Kasumi-1 (cell line): ENCODE results near the gene MCF2L2.

Source experiments
- DNase-seq, 2 experiments: peaks; one replicate each; lab custom pipeline; 2025; lab: John Stamatoyannopoulos, UW

The MCF2L2 gene

GRCh38 chr3:183369627-183370026 lies 58.8 kb downstream of the MCF2L2 start:
- DNase-seq, result no peak

GRCh38 chr3:183369117-183369516 lies 59.3 kb downstream of the MCF2L2 start:
- peak; percentile 87 for DNase-seq

GRCh38 chr3:183360971-183361624 lies 67.3 kb downstream of the MCF2L2 start:
- no peak for DNase-seq

GRCh38 chr3:183359036-183359435 lies 69.4 kb downstream of the MCF2L2 start:
- no peak for DNase-seq

- DNase-seq, result peak; percentile 21 to 54
Observed at GRCh38 chr3:183357564-183358079, 70.8 kb downstream of the MCF2L2 start.

- no peak for DNase-seq
Observed at GRCh38 chr3:183356920-183357319, 71.5 kb downstream of the MCF2L2 start.

GRCh38 chr3:183354874-183355273 lies 73.5 kb downstream of the MCF2L2 start:
- no peak for DNase-seq

GRCh38 chr3:183354325-183354831 lies 74.0 kb downstream of the MCF2L2 start:
- DNase-seq, result no peak

GRCh38 chr3:183353421-183353820 lies 75.0 kb downstream of the MCF2L2 start:
- no peak for DNase-seq

GRCh38 chr3:183350164-183350563 lies 78.3 kb downstream of the MCF2L2 start:
- DNase-seq, result no peak

- no peak for DNase-seq
Observed at GRCh38 chr3:183349421-183350157, 78.8 kb downstream of the MCF2L2 start.

GRCh38 chr3:183342824-183343223 lies 85.6 kb downstream of the MCF2L2 start:
- no peak for DNase-seq

- DNase-seq, result no peak
Observed at GRCh38 chr3:183341545-183342288, 86.7 kb downstream of the MCF2L2 start.

- no peak for DNase-seq
Observed at GRCh38 chr3:183340222-183340621, 88.2 kb downstream of the MCF2L2 start.

GRCh38 chr3:183339461-183340086 lies 88.8 kb downstream of the MCF2L2 start:
- no peak for DNase-seq

GRCh38 chr3:183338520-183338919 lies 89.9 kb downstream of the MCF2L2 start:
- DNase-seq, result no peak

- no peak for DNase-seq
Observed at GRCh38 chr3:183332487-183332886, 95.9 kb downstream of the MCF2L2 start.

- DNase-seq, result peak; percentile 76 to 85
Observed at GRCh38 chr3:183331498-183331897, 96.9 kb downstream of the MCF2L2 start.

- no peak for DNase-seq
Observed at GRCh38 chr3:183330881-183331280, 97.5 kb downstream of the MCF2L2 start.

GRCh38 chr3:183329543-183329942 lies 98.9 kb downstream of the MCF2L2 start:
- DNase-seq, result no peak

- no peak for DNase-seq
Observed at GRCh38 chr3:183328823-183329222, 99.6 kb downstream of the MCF2L2 start.

- no peak for DNase-seq
Observed at GRCh38 chr3:183328164-183328563, 100.3 kb downstream of the MCF2L2 start.
